HG03039 (cell line): ENCODE measurements around the gene ACADSB.

ENCODE experiments used
- ATAC-seq: cut with Tn5 transposase; IDR thresholded peaks from one replicate; pipeline ENCODE4 v1.9.1; 2021; ENCODE audit warnings: mild to moderate bottlenecking, moderate library complexity; ENCODE audit not compliant: unreplicated experiment

ACADSB gene

GRCh38 chr10:123001370-123001769 lies 7.4 kb upstream of the ACADSB start:
- no peak for ATAC-seq

- no peak for ATAC-seq
These were observed 4.5 kb upstream of the ACADSB start for GRCh38 chr10:123004298-123004697.

- ATAC-seq: peak; percentile 25
These were observed 1.1 kb upstream of the ACADSB start for GRCh38 chr10:123007558-123008354.

GRCh38 chr10:123009105-123009820 lies 457 bp downstream of the ACADSB start:
- no peak for ATAC-seq

GRCh38 chr10:123011987-123012386 lies 3.2 kb downstream of the ACADSB start:
- no peak for ATAC-seq

GRCh38 chr10:123013456-123014419 lies 4.9 kb downstream of the ACADSB start:
- no peak for ATAC-seq

DNA sequence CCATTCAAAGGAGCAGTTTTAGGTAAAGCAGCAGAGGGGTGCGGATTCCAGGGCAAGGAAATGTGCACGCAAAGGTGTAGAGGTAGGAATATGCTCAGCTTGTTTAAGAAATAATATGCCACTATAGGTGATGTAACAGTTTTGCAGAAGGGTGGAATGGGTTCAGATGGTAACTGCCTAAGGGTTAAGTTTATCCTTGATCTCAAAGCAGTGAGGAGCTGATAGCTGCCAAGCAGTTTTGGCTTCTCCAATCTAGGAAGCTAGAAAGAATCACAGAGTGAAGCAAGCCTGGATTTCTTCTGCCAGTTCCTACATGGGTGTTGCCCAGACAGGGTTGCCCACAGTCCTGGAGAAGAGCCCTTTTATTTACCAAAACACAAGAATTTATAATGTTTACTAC lies 6.0 kb downstream of the ACADSB start:
- ATAC-seq: no peak

DNA sequence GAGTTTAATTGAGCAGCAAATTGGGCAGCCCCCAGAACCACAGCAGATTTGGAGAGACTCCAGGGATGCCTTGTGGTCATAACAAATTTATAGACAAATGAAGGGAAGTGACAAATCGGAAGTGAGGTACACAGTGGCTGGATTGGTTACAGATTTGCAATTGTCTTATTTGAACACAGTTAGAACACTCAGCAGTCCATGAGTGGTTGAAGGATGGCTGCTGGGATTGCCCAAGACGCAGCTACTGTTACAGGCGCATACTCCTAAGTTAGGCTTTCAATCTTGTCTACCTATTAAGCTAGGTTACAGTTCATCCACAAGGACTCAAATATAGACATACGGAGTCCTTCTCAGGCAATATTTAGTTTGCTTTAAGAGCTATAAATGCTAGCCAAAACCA lies 7.4 kb downstream of the ACADSB start:
- no peak for ATAC-seq

- no peak for ATAC-seq
These were observed 8.8 kb downstream of the ACADSB start for GRCh38 chr10:123017421-123018165.

DNA sequence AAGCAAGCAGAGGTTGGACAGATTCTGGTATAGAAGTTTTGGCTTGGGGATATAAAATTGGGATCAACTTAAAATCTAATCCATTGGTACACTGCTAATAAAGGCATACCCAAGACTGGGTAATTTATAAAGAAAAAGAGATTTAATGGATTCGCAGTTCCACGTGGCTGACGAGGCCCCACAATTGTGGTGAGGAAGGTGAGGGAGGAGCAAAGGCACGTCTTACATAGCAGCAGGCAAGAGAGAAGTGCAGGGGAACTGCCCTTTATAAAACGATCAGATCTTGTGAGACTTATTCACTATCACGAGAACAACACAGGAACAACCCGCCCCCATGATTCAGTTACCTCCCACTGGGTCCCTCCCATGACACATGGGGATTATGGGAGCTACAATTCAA lies 9.7 kb downstream of the ACADSB start:
- ATAC-seq: no peak

GRCh38 chr10:123019264-123019663 lies 10.5 kb downstream of the ACADSB start:
- no peak for ATAC-seq

DNA sequence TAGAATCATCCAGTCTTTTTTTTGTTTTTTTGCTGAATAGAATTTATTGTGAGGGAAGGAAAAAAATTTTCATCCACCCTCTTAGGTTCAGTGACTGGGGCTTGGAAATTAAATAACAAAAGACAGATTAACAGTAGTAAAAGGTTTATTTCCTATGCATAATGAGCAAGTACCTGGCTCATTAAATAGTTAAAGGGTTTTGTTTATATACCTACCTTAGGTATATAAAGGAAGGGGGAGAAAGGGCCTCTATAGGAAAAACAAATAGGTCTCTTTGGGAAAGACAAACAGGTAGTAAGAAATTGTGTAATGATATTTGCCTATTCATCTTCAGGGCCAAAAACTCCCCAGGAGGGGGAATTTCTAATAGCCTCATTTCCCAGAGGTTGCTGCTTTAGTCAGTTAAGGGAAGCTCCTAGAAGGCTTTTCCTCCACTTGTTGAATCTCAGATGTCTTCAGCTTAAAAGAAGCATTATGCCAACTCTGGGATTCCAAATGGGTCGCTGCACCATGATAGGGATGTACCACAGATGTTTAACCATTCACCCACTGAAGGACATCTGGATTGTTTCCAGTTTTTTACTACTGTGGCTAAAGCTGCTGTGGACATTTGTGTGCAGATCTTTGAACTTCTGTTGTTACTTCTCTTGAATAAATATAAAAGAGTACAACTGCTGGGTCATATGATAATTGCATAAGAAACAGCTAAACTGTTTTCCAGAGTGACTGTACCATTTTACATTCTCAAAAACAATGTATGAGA lies 11.3 kb downstream of the ACADSB start:
- no peak for ATAC-seq

DNA sequence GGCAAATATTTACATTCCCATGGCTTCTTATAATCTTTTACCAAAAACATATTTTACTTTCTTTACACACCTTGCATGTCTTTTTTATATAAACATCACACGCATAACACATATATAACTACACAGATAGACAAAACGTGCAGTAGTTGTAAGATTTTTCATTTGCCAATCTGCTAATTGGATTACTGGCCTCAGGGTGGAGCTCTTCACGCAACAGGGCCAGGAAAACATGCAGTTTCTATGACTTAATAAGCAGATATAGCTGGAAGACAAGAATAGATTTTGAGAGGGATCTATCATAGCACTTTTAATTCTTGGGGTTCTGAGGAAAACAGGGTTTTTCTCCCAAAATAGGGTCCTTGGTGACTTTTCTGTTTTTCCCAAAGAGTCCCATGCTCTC lies 12.7 kb downstream of the ACADSB start:
- no peak for ATAC-seq

GRCh38 chr10:123024540-123024939 lies 15.7 kb downstream of the ACADSB start:
- ATAC-seq: no peak

DNA sequence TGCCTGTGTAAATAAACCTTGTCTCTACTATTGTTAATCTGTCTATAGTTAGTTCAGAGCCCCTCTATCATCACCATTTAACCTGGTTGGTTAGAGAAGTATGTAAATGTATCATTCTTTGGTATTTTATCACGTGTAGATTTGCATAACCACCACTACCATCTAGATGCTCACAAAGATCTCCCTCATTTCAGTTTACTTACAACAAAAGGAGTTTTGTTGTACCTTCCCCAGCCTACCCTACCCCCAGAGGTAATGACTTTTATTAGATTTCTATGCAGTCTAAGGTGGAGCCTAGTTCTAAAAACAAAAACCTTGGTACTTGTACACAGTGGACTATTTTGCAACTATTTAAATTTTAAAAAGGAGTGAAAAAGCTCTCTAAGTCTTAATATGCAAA lies 17.5 kb downstream of the ACADSB start:
- ATAC-seq: no peak

DNA sequence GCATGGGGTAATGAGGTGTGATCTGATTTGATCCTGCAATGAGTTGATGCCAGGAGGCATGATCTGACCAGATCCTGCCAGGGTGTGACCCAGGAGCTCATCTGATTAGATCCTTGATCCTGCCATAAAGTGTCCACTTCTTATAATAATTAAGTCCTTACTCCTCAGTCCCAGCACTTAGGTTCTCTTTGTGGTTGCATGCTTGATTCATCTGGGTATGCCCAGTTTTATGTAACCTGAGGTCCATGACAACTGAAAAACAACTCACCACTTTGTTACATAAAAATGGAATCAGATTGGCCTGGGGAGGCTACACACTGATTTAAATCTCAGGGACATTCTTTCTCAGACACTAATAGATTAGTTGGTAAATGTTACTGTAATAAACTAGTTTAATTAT lies 19.1 kb downstream of the ACADSB start:
- ATAC-seq: no peak

GRCh38 chr10:123031124-123031523 lies 22.3 kb downstream of the ACADSB start:
- ATAC-seq: no peak

DNA sequence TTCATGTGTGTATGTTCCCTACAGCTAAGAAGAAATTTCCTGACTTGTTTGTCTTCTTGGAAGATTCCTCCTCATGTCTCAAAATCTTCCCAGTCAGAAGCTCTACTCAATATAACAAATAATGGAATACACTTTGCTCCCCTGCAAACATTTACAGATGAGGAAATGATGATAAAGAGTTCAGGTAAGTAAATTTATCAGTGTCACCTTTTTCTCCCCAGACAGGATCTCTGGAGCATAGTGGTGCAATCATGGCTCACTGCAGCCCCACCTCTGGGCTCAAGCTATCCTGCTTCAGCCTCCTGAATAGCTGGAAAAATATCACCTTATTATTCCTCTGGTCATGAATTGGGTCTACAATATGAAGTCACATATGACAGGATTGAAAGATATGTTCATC lies 25.5 kb downstream of the ACADSB start:
- ATAC-seq: no peak

DNA sequence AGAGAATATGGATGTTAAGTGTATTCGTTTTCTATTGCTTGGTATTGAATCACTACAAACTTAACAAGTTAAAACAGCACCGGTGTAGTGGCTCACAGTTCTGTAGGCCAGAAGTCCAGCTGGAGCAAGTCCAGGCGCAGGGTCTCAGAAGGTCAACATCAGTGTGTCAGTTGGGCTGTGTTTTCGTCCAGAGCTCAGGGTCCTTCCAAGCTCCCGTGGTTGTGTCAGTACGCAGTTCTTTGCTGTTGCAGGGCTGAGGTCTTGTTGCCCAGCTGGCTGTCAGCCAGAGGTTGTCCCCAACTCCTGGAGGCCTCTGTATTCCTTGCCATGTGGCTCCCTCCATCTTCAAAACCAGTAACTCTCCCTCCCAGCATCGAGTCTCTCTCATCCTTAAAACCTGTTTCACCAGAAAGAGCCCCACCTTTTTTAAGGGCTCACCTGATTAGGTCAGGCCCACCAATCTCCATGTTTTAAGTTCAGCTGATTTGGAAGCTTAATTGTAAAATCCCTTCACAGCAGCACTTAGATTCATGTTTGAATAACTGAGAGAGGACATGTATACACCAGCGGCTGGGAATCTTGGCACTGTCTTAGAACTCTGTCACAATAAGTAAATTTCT lies 26.8 kb downstream of the ACADSB start:
- no peak for ATAC-seq
